GM21526 (cell line): ENCODE measurements around the gene TFDP1.

ENCODE experiments used
- ATAC-seq: cut with Tn5 transposase; IDR thresholded peaks from one replicate; pipeline ENCODE4 v1.9.1; 2021; ENCODE audit warnings: moderate library complexity; ENCODE audit not compliant: unreplicated experiment, low FRiP score

Gene TFDP1

DNA sequence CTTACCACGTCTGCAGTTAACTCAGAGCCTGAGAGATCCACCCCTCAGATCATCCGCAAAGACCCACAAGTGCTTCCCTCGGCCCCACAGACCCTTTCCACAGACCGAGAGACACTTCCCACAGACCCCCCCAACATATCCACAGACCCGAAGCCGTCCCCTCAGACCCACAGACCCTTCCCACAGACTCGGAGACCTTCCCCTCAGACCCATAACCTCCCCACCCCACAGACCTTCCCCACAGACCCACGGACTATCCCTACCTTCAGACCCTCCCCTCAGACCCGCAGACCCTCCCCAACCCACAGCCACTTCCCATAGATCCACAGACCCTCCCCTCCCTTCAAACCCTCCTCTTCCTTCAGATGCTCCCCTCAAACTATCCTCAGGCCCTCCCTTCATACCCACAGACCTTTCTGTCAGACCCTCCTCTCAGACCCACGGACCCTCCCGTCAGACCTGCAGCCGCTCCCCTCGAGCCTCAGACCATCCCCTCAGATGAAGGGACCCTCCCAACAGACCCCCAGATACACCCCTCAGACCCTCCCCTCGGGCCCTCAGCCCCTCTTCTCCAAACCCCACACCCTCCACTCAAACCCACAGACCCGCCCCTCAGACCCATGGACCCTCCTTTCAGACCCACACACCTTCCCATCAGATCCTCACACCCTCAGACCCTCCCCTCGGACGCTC lies 20.1 kb upstream of the TFDP1 start:
- ATAC-seq = no peak

DNA sequence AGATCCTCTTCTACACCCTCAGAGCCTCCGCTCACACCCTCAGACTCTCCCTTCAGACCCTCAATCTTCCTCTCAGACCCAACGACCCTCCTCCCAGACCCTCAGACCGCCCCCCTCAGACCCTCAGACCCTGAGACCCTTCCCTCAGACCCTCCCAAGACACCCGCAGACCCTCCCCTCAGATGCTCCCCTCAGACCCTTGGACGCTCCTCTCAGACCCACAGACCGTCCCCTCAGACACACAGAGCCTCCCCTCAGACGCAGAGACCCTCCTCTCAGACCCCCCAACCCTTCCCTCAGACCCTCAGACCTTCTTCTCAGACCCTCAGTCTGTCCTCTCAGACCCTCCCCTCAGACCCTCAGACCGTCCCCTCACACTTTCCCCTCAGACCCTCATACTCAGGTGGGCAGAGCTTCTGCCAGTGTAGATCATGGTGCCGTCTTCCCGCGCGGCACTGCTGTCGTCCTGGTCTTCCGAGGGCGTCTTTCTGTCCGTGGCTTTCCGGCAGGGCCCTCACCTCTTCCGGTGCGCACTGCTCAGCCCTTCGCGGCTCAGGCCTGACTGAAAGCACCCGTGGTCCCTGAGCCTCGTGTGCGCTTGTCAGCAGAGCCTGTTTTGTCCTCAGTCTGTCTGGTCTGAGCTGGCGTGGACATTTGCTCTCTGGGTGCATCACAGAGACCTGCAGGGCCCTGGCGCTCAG lies 18.9 kb upstream of the TFDP1 start:
- no peak for ATAC-seq

DNA sequence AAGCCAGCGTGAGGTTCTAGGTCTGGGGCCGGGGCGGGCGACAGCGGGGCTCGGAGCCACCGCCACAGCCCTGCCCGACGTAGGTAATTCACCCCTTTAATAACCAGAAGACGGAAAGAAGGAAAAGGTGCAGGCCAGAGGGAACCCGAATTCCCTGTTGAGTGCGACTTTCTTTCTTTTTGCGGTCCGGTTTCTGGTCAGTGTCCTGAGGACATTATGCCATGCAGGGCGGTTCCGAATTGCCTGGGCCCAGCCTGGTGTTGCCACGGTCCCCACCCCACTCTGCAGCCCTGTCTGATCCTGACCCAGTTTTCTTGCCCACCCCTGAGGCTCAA lies 18.4 kb upstream of the TFDP1 start:
- ATAC-seq = no peak

DNA sequence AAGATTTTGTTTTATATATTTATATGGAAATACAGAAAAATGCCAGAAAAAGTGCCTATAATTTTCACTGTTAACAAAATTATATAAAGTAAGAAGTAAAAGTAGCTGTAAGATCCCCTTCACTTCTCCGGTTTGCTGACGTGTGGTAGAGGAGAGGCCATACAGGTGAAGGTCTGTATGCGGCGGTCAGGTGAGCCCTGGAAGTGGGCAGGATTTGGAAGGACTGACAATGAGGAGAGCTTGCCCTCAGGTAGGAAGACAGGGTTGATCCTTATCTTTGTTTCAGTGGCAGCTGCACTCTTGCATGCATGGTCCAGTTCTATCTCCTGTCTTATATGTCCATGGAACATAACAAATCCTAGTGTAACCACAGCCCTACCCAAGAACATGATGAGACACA lies 16.9 kb upstream of the TFDP1 start:
- no peak for ATAC-seq

DNA sequence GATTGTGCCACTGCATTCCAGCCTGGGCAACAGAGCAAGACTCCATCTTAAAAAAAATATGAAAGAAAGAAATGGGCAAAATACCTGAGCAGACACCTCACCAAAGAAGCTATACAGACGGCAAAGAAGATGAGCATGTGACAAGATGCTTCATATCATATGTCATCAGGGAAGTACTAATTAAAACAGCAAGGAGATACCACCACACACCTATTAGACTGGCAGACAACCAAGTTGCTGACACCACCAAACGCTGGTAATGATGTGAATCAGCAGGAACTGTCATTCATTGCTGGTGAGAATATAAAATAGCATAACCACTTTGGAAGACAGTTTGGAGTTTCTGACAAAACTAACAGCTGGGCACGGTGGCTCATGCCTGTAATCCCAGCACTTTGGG lies 11.5 kb upstream of the TFDP1 start:
- no peak for ATAC-seq

DNA sequence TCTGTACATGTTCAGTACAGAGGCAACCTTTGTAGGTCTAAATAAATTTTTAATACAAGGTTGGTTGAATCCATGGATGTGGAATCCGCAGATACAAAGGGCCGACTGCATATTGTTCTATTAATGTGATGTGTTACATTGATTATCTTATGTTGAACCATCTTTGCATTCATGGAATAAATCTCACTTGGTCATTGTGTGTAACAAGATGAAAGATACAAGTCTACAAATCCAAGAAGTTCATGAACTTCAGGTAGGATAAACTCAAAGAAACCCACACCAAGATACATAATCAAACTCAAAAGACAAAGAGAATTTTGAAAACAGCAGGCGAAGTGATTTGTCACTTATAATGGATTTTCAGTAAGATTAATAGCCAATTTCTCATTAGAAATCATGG lies 8.0 kb upstream of the TFDP1 start:
- no peak for ATAC-seq

DNA sequence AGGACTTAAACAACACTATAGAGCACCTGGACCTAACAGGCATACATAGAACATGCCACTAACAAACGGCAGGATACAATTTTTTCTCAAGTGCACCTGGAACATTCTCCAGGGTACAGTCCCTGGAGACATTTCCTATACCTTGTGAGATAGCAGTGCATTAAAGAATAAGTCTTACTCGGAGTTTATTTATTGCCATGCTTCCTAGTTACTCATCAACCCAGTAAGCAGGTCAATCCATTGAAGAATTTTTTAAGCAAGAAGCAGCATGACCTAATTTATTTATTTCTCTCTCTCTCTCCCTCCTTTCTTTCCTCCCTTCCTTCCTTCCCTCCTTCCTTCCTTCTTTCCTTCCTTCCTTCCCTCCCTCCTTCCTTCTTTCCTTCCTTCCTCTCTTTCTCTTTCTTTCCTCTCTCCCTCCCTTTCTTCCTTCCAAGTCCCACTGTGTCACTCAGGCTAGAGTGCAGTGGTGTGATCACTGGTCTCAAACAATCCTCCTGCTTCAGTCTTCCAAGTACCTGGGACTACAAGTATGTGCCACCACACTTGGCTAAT lies 6.6 kb upstream of the TFDP1 start:
- no peak for ATAC-seq

DNA sequence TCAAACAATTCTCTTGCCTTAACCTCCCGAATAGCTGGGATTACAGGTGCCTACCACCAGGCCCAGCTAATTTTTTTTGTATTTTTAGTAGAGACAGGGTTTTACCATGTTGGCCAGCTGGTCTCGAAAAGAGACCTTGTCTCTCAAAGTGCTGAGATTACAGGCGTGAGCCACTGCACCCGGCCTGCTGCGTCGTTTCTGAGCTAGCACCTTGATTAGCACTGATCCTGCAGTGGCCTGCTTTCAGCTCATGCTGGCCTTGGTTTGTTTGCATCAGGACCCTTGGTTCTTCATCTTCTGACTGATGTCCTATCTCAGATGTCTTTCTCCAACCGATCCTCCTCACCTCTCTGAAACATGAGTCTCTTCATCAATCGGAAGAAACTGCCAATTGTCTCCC lies 4.9 kb upstream of the TFDP1 start:
- no peak for ATAC-seq

DNA sequence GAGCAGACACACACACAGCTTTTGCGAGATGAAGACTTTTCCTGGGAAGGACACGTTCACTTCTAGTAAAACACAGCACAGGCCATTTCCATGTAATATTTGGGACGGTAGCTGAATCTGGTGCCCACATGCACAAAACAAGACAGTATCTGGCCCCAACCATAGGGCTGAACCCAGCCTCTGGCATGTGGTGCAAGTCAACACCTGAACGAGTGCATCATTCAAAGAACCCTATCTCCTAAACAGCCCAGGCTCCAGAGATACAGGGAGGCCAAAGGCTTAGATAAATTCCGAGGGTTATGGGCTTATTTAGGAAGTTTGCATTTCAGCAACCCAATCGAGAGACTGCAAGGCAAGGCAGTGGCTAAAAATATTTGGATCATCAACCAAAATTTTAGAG lies 2.7 kb upstream of the TFDP1 start:
- ATAC-seq = no peak

DNA sequence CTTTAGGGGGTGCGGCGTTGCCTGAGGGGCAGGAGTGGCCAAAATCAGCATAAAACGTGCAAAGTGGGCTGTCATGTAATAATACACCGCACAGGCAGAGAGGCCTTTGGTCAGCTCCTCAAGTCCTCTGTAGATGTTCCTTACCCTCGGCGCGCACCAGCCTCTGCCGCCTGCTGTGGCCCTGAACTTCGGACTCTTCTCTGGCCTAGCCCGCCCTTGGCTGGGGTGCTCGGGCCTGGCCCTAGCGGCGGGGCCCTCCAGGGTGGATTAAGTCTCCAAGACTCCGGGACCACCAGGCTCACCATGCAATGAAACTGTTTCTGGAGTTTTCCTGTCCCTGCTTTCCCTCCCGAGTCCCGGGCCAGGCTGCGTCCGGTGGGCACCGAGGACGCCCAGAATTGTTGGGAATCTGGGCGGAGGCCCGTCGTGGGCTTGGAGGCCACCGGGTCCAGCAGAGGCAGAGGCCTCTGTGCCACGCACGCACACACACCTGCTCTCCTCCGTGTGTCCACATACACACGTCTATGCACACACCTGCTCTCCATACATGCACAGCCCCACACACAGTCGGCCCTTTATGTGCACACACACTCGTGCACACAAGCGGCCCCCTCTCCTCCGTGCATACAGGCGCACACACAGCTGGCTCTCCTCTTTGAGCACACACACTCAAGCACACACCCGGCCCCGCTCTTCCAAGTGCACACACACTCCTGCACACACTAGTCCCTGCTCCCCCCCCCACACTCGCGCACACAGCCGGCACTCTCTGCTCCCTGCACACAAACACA lies 1.5 kb upstream of the TFDP1 start:
- ATAC-seq = no peak

DNA sequence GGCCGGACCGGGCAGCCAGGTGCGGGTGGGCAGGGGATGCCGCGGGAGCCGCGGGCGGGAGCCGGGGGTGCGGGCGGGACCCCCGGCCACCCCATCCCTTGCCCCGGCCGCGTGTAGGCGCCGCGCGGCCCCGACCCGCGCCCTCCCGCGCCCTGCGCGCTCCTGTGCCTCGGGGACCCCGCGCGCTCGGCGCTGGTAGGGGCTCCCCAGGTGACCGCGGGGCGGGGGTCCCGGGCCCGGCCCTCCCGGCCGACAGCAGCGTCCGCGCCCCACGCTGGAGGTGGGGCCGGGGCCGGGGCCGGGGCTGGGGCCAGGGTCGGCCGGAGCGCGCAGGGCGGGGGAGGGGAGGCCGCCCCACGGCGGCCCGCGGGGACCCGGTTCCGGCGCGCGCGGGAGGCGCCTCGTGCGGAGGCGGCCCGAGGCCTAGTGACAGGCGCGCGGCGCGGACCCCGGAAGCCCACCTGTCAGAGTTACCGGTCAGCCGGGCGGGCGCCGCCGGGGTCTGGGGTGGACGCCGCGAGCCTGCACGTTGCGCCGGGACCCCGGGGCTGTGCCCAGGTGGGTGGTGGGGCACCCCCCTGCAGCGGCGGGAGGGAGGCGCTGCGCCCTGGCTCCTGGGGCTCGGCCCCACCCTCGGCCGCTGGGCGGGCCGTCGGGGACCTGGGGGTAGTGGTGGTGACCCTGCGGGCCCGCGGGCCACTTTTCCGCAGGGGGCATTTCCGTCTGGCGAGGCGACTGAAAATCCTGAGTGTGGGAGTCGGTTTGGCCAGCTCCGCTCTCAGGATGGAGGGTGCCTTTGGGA lies 518 bp downstream of the TFDP1 start:
- peak; percentile 35 for ATAC-seq

DNA sequence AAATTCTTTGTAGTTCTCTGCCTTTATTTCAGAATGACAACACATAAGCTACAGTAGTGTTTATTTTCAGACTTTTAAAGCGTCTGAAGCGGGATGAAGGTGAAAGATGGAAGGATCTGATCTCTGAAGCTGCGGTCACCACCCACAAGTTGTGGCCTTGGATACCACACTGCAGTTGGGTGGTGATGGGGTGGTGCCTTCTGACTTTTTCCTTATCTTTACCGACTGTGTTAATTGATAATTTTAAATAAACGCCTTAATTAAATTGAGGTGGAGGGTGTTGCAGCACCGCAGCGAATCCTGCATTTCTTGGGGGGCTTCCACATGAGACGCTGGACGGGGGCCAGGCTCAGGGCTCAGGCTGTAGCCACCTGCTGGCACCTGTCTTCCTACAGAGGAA lies 1.3 kb downstream of the TFDP1 start:
- ATAC-seq = no peak

DNA sequence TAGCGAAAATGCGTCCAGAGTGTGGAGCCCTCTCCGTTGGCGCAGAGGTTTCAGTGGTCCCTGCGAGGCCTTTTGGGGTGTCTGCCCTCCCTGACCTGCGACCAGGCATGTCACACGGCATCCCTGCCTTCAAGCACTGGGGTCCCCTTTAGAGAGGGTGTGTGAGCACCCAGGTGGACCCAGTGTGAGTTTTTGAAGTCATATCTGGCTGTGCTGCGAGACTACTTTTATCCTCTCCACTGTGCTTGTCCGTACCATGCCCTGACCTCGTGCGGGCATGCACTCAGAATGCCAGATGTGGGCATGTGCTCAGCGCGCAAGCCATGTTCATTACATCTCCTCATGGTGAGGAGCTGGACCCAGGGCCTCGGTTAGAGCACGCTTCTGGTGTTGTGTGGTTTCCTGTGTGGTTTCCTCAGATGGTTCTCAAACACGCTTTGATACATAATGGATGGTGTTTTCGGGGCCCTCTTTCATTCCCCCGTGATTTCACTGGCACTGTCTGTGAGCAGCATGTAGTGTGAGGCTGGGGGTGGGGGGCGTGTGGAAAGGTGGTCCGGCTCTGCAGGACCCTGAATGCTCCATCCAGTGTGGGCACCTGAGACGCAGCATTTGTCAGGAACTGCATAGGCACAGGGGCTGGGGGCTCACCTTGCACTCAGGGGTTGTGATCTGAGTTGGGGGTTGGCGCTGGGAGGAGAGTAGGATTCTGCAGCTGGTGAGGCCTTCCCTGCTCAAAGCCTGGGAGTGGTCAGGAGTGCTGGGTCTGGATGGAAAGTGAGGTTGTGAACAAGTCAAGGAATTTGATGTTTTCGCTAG lies 2.3 kb downstream of the TFDP1 start:
- ATAC-seq = no peak

DNA sequence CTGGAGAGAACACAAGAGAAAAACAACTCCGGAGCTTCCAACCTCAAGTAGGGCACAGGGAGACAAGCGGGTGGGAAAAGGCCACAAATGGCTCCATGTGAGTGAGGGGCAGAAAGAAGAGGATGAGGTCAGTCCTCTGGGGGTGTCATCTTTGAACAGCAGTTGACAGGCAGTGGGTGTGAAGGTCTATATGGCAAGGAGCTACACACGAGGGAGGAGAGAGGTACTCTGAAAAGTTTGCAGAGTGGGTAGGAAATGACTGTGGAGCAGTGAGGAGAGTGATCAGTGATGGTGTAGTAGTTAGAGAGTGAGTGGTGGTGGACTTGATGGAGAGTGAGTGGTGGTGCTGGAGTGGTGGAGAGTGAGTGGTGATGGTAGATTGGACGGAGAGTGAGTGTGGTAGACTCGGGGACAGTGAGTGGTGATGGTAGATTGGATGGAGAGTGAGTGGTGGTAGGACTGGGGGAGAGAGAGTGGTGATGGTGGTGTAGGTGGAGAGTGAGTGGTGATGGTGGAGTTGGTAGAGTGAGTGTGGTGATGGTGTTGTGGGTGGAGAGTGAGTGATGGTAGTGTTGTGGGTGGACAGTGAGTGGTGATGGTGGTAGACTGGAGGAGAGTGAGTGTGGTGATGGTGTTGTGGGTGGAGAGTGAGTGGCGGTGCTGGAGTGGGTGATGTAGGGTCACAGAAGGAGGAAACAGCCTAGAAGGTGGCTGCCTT lies 4.0 kb downstream of the TFDP1 start:
- ATAC-seq = no peak

DNA sequence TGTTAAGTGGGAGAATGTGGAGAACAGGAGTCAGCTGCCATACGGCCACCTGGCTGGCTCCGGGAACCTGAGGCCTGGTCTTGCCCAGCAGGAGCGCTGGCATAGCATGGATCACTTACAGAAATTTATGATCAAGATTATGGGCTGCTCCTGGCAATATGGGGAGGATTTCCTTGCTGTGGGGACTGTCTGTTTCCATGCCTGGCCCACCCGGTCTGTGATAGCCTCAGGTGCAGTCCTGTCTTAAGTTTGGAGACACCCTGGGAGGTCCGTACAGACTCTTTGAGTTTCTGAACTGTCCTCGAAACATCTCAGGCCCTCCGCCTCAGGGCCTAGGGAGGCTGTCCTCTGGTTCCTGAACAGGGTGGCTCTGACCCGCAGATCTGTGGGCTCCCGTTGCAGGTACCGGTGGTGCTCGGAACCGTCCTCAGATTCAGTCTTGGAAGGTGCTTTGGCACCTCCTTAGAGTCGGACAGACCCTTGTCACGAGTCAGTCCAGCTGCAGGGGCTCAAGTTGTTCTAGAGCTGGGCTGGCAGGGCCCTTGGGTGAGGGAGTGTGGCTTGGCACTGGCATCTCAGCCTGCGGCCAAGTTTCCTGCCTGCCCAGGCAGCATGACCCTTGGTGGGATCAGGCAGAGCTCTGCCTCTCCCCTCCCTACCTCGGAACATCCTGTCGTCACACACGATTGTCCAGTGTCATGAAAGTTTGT lies 4.9 kb downstream of the TFDP1 start:
- no peak for ATAC-seq

DNA sequence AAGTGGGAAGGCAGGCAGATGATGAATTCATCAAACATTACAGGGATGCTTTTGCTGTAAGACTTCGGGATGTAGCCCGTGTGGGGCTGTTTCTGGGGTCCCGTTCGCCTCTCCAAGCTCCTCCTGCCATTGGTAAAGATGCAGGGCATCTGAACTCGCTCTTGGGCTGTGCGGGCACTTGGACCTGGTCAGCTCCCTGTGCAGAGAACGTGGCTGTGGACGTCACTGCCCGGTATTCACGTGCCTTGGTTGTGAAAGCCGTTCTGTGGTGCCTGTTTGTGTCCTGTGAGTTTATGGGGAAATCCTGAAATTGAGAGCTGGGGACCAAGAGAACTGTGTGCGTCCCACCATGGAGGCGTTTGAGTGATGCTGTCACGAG lies 5.4 kb downstream of the TFDP1 start:
- no peak for ATAC-seq

DNA sequence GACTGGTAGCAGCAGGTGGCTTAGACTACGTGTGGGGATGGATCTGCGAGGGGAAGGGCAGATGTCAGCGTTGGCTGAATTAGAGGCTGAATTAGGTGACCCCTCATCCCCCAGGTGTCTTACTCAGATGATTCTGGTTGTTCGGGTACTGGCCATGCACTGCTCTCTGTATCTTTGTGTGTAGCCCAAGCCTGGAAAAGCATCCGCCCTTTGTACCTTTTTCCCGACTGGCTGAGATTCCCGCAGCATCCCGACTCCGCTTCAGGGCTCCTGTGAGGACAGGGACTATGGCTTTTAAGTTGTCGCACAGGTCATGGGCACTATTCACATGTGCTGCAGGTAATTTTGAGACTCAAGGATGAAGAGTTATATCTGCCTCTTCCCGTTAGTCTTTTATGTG lies 7.2 kb downstream of the TFDP1 start:
- no peak for ATAC-seq

DNA sequence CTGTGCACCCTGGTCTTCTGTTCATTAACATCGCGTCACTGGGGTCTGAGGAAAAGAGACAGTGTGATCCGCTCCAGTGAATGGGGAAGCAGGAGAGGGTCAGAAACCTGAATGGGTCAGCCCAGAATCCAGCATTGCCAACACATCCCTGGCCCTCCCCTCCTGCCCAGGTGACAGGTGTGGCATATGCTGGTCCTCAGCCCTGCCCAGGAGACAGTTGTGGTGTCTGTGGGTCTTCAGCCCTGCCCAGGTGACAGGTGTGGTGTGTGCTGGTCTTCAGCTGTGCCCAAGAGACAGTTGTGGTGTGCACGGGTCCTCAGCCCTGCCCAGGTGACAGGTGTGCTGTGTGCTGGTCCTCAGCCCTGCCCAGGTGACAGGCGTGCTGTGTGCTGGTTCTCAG lies 8.0 kb downstream of the TFDP1 start:
- ATAC-seq = no peak
